WTC11 (cell line): ENCODE measurements around the gene HBQ1. TPM values are rescaled to one million over a fixed set of nuclear protein-coding genes. Genes with fewer than 3 reads are reported as not detected.

Source experiments
- ATAC-seq: fragments of 200-7000 bp; cut with Tn5 transposase; 2 replicates; pipeline ENCODE4 v1.10.0; 2021; ENCODE audit warnings: mild to moderate bottlenecking, moderate library complexity
- CTCF ChIA-PET: fragments of 300-600 bp; sonication (Branson Sonifier 250); formaldehyde crosslinking; loops from one replicate; lab custom pipeline; 2021; ENCODE audit warnings: antibody characterized with exemption; lab: Charles Lee
- POLR2A ChIA-PET: fragments of 350-600 bp; sonication (Branson Sonifier 250); formaldehyde crosslinking; loops from one replicate; lab custom pipeline; 2021; ENCODE audit warnings: antibody characterized with exemption; lab: Charles Lee
- DNase-seq: peaks from one replicate; pipeline ENCODE4 v3.0.0; 2021; ENCODE audit warnings: low spot score
- H3K27ac Mint-ChIP-seq: 2 replicates; pipeline ENCODE4 v1.8.0; 2021; ENCODE audit warnings: mixed read lengths
- H3K27me3 Mint-ChIP-seq: 2 replicates; pipeline ENCODE4 v1.8.0; 2021; ENCODE audit warnings: low read depth, mild to moderate bottlenecking, moderate library complexity, mixed read lengths
- H3K36me3 Mint-ChIP-seq: 2 replicates; pipeline ENCODE4 v1.8.0; 2021; ENCODE audit warnings: mixed read lengths
- H3K4me1 Mint-ChIP-seq: 2 replicates; pipeline ENCODE4 v1.8.0; 2022; ENCODE audit warnings: mixed read lengths
- H3K4me3 Mint-ChIP-seq: 2 replicates; pipeline ENCODE4 v1.8.0; 2021; ENCODE audit warnings: mild to moderate bottlenecking, moderate library complexity, mixed read lengths
- H3K9me3 Mint-ChIP-seq: 2 replicates; pipeline ENCODE4 v1.8.0; 2021; ENCODE audit warnings: mixed read lengths
- ELF4 ChIP-seq: sonication (generic); formaldehyde crosslinking; IDR thresholded peaks from 2 replicates; pipeline ENCODE4 v1.8.1; 2022; ENCODE audit warnings: low read depth, mild to moderate bottlenecking, moderate library complexity, missing genetic modification reagents
- EMX1 ChIP-seq: fragments of 250-450 bp; sonication (Bioruptor Pico); IDR thresholded peaks from 2 replicates; pipeline ENCODE4 v1.8.0; 2021; ENCODE audit warnings: mild to moderate bottlenecking
- ESRRA ChIP-seq: sonication (generic); formaldehyde crosslinking; IDR thresholded peaks from 2 replicates; pipeline ENCODE4 v1.8.1; 2022; ENCODE audit warnings: mild to moderate bottlenecking, missing genetic modification reagents, borderline replicate concordance
- FOXJ3 ChIP-seq: sonication (generic); formaldehyde crosslinking; IDR thresholded peaks from 2 replicates; pipeline ENCODE4 v1.9.0; 2021; ENCODE audit warnings: missing genetic modification reagents, mild to moderate bottlenecking, borderline replicate concordance
- JUN ChIP-seq: sonication (generic); formaldehyde crosslinking; IDR thresholded peaks from 2 replicates; pipeline ENCODE4 v1.8.0; 2023; ENCODE audit warnings: mild to moderate bottlenecking, missing genetic modification reagents
- MXD4 ChIP-seq: fragments of 250-450 bp; sonication (Bioruptor Pico); IDR thresholded peaks from 2 replicates; pipeline ENCODE4 v1.8.0; 2021; ENCODE audit warnings: mild to moderate bottlenecking, moderate library complexity, borderline replicate concordance
- MYBL2 ChIP-seq: sonication (generic); formaldehyde crosslinking; IDR thresholded peaks from 2 replicates; pipeline ENCODE4 v1.8.1; 2023; ENCODE audit warnings: mild to moderate bottlenecking, moderate library complexity, missing genetic modification reagents
- NR2C2 ChIP-seq: sonication (generic); formaldehyde crosslinking; IDR thresholded peaks from 2 replicates; pipeline ENCODE4 v1.8.0; 2022; ENCODE audit warnings: mild to moderate bottlenecking, missing genetic modification reagents
- PRRX2 ChIP-seq: fragments of 250-450 bp; sonication (Bioruptor Pico); IDR thresholded peaks from 2 replicates; pipeline ENCODE4 v1.8.0; 2021; ENCODE audit warnings: mild to moderate bottlenecking
- ZNF138 ChIP-seq: sonication (generic); formaldehyde crosslinking; conservative IDR thresholded peaks from 2 replicates; pipeline ENCODE4 v1.8.1; 2022; ENCODE audit warnings: mild to moderate bottlenecking, moderate library complexity, missing genetic modification reagents
- ZNF219 ChIP-seq: sonication (generic); formaldehyde crosslinking; IDR thresholded peaks from 2 replicates; pipeline ENCODE4 v1.8.0; 2023; ENCODE audit warnings: missing genetic modification reagents, mild to moderate bottlenecking, borderline replicate concordance
- ZNF232 ChIP-seq: sonication (generic); formaldehyde crosslinking; IDR thresholded peaks from 2 replicates; pipeline ENCODE4 v1.8.0; 2022; ENCODE audit warnings: mild to moderate bottlenecking, missing genetic modification reagents
- ZNF416 ChIP-seq: fragments of 250-450 bp; sonication (Bioruptor Pico); IDR thresholded peaks from 2 replicates; pipeline ENCODE4 v1.9.0; 2021; ENCODE audit warnings: mild to moderate bottlenecking, inconsistent platforms
- ZNF423 ChIP-seq: fragments of 250-450 bp; sonication (Bioruptor Pico); IDR thresholded peaks from 2 replicates; pipeline ENCODE4 v2.1.2; 2022; ENCODE audit warnings: mild to moderate bottlenecking, moderate library complexity
- total RNA-seq: library from RNA; stranded (reverse); gene quantifications from 3 replicates; pipeline ENCODE4 v1.2.3, GENCODE V29; 2021
- TF ChIP-seq, protein P1 (sequence below): fragments of 200-600 bp; IDR thresholded peaks from 2 replicates; pipeline ENCODE4 v1.8.0; 2022; ENCODE audit warnings: antibody characterized with exemption
- TF ChIP-seq, protein P2 (sequence below): sonication (generic); formaldehyde crosslinking; IDR thresholded peaks from 2 replicates; pipeline ENCODE4 v1.8.1; 2022; ENCODE audit warnings: mild to moderate bottlenecking, moderate library complexity, missing genetic modification reagents
- TF ChIP-seq, protein P3 (sequence below): sonication (generic); formaldehyde crosslinking; IDR thresholded peaks from 2 replicates; pipeline ENCODE4 v1.8.0; 2023; ENCODE audit warnings: missing genetic modification reagents
- TF ChIP-seq, protein P4 (sequence below): sonication (generic); formaldehyde crosslinking; IDR thresholded peaks from 2 replicates; pipeline ENCODE4 v1.8.1; 2023; ENCODE audit warnings: mild to moderate bottlenecking, missing genetic modification reagents
- TF ChIP-seq, protein P5 (sequence below): sonication (generic); formaldehyde crosslinking; conservative IDR thresholded peaks from 2 replicates; pipeline ENCODE4 v1.8.1; 2023; ENCODE audit warnings: mild to moderate bottlenecking, low read depth, missing genetic modification reagents, moderate library complexity
- TF ChIP-seq, protein P6 (sequence below): sonication (generic); formaldehyde crosslinking; IDR thresholded peaks from 2 replicates; pipeline ENCODE4 v1.8.1; 2023; ENCODE audit warnings: mild to moderate bottlenecking, moderate library complexity, missing genetic modification reagents
- TF ChIP-seq, protein P7 (sequence below): sonication (generic); formaldehyde crosslinking; IDR thresholded peaks from 2 replicates; pipeline ENCODE4 v1.8.0; 2022; ENCODE audit warnings: mild to moderate bottlenecking, missing genetic modification reagents
- TF ChIP-seq, protein P8 (sequence below): sonication (generic); formaldehyde crosslinking; IDR thresholded peaks from 2 replicates; pipeline ENCODE4 v1.8.0; 2022; ENCODE audit warnings: mild to moderate bottlenecking, missing genetic modification reagents

HBQ1 gene
- total RNA-seq, 1 experiment from 2014 or later: 3.0 TPM

DNA sequence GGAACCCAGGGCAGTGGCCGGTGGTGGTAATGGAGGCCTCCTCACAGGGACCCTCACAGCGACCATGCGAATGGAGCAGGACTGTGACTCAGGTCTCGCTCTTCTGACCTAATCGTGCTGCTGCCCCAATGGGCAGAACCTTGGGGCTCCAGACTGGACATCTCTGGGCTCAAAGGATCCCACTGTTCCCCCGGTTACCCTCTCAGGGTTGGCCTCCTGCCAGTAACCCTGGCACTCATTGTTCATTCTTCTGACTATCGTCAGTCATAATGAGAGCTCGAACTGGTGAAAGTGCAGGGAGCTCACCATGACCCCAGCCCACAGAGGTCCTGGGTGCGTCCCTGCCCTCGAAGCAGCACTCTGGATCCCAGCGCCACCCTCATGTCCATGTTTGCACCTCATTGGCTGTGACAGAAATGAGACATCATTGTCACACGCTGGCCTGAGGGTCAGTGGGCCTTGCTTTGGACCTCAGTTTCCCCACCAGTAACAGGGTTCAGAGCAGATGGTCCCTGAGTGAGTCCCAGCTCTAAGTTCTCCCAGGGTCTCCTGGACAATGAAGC lies 37.8 kb upstream of the HBQ1 start:
- CTCF ChIA-PET: interaction anchor here (1.3 to 2.1 kb wide), 3 partner anchors 25 to 46 kb away, joined by 3 to 6 read pairs (median 6); no protein-coding TSS in a partner anchor
- Mint-ChIP-seq H3K4me1 (no peaks in the 10 kb centered on the region), H3K27ac (no peak overlapping the region), H3K27me3 (peaks cover 31% of the 10 kb centered on the region)
- TF ChIP-seq ZNF423: no peak
- no peak for TF ChIP-seq ESRRA (CRISPR knock-in tag)
- no peak for TF ChIP-seq MYBL2 (CRISPR knock-in tag)
- TF ChIP-seq, protein P1, sequence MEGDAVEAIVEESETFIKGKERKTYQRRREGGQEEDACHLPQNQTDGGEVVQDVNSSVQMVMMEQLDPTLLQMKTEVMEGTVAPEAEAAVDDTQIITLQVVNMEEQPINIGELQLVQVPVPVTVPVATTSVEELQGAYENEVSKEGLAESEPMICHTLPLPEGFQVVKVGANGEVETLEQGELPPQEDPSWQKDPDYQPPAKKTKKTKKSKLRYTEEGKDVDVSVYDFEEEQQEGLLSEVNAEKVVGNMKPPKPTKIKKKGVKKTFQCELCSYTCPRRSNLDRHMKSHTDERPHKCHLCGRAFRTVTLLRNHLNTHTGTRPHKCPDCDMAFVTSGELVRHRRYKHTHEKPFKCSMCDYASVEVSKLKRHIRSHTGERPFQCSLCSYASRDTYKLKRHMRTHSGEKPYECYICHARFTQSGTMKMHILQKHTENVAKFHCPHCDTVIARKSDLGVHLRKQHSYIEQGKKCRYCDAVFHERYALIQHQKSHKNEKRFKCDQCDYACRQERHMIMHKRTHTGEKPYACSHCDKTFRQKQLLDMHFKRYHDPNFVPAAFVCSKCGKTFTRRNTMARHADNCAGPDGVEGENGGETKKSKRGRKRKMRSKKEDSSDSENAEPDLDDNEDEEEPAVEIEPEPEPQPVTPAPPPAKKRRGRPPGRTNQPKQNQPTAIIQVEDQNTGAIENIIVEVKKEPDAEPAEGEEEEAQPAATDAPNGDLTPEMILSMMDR: no peak
- TF ChIP-seq ZNF138 (CRISPR knock-in tag): no peak
- TF ChIP-seq, all 79 proteins: peak for 0
- no peak for DNase-seq
- H3K9me3 Mint-ChIP-seq: peaks cover 5% of the 10 kb centered on the region; the same call in 1 of the 2 replicates
- ATAC-seq: no peak
- no peaks in the 10 kb centered on the region for H3K36me3 Mint-ChIP-seq
- H3K4me3 Mint-ChIP-seq: no peak overlapping the region
- POLR2A ChIA-PET: no interaction called here

DNA sequence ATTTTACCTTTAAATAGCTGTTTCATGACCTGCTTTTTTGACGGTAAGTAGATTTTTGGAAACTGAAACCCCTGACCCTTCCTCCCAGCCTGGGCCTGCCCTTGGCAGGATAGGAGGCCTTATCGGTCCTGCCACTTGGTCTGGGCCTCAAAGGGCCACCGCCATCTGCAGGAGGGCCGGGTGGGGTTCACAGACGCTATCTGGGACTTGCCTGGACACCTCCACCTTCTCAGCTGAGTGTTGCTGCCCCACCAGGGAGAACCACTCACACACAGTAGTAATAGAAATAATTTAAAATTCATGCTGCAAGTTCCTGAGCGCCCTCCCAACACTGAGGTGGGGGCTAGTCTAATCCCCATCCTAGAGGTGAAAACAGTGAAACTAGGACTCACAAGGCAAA lies 37.2 kb upstream of the HBQ1 start:
- POLR2A ChIA-PET: no interaction called here
- Mint-ChIP-seq H3K27me3 (peaks cover 32% of the 10 kb centered on the region), H3K36me3 (no peaks in the 10 kb centered on the region), H3K9me3 (peaks cover 5% of the 10 kb centered on the region; the same call in 1 of the 2 replicates), H3K4me1 (no peaks in the 10 kb centered on the region), H3K4me3 (no peak overlapping the region), H3K27ac (no peak overlapping the region)
- ATAC-seq (no peak), DNase-seq (no peak)
- CTCF ChIA-PET: interaction anchor here (2.1 kb wide), 1 partner anchor 46 kb away, joined by 6 read pairs; no protein-coding TSS in a partner anchor
- TF ChIP-seq ZNF416 (CRISPR knock-in tag): no peak
- no peak for TF ChIP-seq ELF4 (CRISPR knock-in tag)
- TF ChIP-seq, protein P2, sequence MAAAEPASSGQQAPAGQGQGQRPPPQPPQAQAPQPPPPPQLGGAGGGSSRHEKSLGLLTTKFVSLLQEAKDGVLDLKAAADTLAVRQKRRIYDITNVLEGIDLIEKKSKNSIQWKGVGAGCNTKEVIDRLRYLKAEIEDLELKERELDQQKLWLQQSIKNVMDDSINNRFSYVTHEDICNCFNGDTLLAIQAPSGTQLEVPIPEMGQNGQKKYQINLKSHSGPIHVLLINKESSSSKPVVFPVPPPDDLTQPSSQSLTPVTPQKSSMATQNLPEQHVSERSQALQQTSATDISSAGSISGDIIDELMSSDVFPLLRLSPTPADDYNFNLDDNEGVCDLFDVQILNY (CRISPR knock-in tag): no peak
- TF ChIP-seq ZNF423: no peak
- TF ChIP-seq, protein P3, sequence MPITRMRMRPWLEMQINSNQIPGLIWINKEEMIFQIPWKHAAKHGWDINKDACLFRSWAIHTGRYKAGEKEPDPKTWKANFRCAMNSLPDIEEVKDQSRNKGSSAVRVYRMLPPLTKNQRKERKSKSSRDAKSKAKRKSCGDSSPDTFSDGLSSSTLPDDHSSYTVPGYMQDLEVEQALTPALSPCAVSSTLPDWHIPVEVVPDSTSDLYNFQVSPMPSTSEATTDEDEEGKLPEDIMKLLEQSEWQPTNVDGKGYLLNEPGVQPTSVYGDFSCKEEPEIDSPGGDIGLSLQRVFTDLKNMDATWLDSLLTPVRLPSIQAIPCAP (CRISPR knock-in tag): no peak
- TF ChIP-seq, protein P4, sequence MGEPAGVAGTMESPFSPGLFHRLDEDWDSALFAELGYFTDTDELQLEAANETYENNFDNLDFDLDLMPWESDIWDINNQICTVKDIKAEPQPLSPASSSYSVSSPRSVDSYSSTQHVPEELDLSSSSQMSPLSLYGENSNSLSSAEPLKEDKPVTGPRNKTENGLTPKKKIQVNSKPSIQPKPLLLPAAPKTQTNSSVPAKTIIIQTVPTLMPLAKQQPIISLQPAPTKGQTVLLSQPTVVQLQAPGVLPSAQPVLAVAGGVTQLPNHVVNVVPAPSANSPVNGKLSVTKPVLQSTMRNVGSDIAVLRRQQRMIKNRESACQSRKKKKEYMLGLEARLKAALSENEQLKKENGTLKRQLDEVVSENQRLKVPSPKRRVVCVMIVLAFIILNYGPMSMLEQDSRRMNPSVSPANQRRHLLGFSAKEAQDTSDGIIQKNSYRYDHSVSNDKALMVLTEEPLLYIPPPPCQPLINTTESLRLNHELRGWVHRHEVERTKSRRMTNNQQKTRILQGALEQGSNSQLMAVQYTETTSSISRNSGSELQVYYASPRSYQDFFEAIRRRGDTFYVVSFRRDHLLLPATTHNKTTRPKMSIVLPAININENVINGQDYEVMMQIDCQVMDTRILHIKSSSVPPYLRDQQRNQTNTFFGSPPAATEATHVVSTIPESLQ (CRISPR knock-in tag): no peak
- TF ChIP-seq ZNF232 (CRISPR knock-in tag): no peak
- TF ChIP-seq MXD4 (CRISPR knock-in tag): no peak
- no peak for TF ChIP-seq EMX1 (CRISPR knock-in tag)
- no peak for TF ChIP-seq PRRX2 (CRISPR knock-in tag)
- TF ChIP-seq, protein P5, sequence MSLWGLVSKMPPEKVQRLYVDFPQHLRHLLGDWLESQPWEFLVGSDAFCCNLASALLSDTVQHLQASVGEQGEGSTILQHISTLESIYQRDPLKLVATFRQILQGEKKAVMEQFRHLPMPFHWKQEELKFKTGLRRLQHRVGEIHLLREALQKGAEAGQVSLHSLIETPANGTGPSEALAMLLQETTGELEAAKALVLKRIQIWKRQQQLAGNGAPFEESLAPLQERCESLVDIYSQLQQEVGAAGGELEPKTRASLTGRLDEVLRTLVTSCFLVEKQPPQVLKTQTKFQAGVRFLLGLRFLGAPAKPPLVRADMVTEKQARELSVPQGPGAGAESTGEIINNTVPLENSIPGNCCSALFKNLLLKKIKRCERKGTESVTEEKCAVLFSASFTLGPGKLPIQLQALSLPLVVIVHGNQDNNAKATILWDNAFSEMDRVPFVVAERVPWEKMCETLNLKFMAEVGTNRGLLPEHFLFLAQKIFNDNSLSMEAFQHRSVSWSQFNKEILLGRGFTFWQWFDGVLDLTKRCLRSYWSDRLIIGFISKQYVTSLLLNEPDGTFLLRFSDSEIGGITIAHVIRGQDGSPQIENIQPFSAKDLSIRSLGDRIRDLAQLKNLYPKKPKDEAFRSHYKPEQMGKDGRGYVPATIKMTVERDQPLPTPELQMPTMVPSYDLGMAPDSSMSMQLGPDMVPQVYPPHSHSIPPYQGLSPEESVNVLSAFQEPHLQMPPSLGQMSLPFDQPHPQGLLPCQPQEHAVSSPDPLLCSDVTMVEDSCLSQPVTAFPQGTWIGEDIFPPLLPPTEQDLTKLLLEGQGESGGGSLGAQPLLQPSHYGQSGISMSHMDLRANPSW (CRISPR knock-in tag): no peak
- no peak for TF ChIP-seq NR2C2 (CRISPR knock-in tag)
- no peak for TF ChIP-seq ZNF219 (CRISPR knock-in tag)
- TF ChIP-seq, protein P6, sequence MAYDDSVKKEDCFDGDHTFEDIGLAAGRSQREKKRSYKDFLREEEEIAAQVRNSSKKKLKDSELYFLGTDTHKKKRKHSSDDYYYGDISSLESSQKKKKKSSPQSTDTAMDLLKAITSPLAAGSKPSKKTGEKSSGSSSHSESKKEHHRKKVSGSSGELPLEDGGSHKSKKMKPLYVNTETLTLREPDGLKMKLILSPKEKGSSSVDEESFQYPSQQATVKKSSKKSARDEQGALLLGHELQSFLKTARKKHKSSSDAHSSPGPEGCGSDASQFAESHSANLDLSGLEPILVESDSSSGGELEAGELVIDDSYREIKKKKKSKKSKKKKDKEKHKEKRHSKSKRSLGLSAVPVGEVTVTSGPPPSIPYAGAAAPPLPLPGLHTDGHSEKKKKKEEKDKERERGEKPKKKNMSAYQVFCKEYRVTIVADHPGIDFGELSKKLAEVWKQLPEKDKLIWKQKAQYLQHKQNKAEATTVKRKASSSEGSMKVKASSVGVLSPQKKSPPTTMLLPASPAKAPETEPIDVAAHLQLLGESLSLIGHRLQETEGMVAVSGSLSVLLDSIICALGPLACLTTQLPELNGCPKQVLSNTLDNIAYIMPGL: no peak
- TF ChIP-seq, protein P7, sequence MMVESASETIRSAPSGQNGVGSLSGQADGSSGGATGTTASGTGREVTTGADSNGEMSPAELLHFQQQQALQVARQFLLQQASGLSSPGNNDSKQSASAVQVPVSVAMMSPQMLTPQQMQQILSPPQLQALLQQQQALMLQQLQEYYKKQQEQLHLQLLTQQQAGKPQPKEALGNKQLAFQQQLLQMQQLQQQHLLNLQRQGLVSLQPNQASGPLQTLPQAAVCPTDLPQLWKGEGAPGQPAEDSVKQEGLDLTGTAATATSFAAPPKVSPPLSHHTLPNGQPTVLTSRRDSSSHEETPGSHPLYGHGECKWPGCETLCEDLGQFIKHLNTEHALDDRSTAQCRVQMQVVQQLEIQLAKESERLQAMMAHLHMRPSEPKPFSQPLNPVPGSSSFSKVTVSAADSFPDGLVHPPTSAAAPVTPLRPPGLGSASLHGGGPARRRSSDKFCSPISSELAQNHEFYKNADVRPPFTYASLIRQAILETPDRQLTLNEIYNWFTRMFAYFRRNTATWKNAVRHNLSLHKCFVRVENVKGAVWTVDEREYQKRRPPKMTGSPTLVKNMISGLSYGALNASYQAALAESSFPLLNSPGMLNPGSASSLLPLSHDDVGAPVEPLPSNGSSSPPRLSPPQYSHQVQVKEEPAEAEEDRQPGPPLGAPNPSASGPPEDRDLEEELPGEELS (CRISPR knock-in tag): no peak
- TF ChIP-seq FOXJ3 (CRISPR knock-in tag): no peak
- TF ChIP-seq, protein P8, sequence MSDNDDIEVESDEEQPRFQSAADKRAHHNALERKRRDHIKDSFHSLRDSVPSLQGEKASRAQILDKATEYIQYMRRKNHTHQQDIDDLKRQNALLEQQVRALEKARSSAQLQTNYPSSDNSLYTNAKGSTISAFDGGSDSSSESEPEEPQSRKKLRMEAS: no peak
- TF ChIP-seq JUN (CRISPR knock-in tag): no peak
